ENCODE results near the gene CDRT4.

CDRT4 gene

DNA sequence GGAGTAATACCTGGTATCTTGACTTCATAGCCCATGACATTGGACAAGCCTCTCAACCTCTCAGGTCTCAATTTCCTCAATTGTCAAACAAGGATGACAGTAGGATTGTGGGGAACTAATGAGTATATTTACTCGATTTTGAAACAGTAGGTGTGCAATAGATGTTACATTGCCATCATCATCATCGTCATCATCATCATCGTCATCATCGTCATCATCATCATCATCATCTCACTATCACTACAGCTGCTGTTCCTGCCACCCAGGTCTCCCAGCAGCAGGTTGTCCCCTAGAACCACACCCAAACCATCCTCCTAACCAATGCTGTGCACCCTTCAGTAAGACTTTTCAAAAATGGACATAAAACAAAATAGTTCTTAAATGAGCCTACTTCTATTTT is 24.8 kb upstream of the CDRT4 start:
- H3K4me1 ChIP-seq (ENCODE audit: insufficient read depth, low read length), result no peaks in the 10 kb centered on the region
- H3K27ac ChIP-seq (ENCODE audit: low read depth, low read length), result no peak overlapping the region
- no peak overlapping the region for H3K4me3 ChIP-seq (ENCODE audit: low read depth in 1 of 2, low read length in 2 of 2)
- H3K9me3 ChIP-seq (ENCODE audit: low read length), result no peaks in the 10 kb centered on the region
- H3K9ac ChIP-seq (ENCODE audit: low read length), result no peak overlapping the region
- no peaks in the 10 kb centered on the region for H3K27me3 ChIP-seq (ENCODE audit: control insufficient read depth in 1 of 2, insufficient read depth in 2 of 2, low read length in 2 of 2)
- H3K36me3 ChIP-seq (ENCODE audit: insufficient read depth, low read length), result no peaks in the 10 kb centered on the region

DNA sequence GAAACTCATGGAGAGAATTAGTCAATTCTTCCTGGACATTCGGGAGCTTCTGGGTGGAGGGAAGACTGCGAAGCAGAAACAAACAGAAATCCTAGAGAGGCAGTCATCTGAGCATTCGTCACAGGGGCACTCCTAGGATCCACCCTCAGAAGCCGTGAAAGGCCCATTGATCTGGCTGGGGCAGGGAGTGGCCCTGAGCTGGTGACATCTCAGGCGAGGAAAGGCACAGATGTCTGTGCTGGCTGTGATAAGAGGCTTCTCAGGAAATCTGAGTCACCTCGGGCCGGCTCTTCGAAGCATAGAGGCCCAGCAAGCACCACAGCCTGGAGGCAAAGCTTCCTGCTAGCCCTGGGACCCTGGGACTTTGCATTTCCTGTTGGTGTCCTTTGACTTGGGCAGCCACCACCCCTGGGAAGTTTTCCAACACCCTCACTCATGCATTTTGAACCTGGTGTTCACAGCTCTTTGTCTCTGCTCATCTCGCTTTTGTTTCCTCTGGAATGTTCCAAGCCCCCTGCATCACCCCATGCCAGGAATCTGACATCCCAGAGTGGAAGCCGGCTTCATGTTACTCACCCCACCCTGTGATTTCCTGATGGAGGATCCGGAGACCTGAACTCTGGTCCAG is 23.3 kb upstream of the CDRT4 start:
- no peaks in the 10 kb centered on the region for H3K36me3 ChIP-seq (ENCODE audit: insufficient read depth, low read length)
- no peak overlapping the region for H3K9ac ChIP-seq (ENCODE audit: low read length)
- no peak overlapping the region for H3K4me3 ChIP-seq (ENCODE audit: low read depth in 1 of 2, low read length in 2 of 2)
- H3K27ac ChIP-seq (ENCODE audit: low read depth, low read length), result no peak overlapping the region
- H3K4me1 ChIP-seq (ENCODE audit: insufficient read depth, low read length), result no peaks in the 10 kb centered on the region
- H3K9me3 ChIP-seq (ENCODE audit: low read length), result no peaks in the 10 kb centered on the region
- H3K27me3 ChIP-seq (ENCODE audit: control insufficient read depth in 1 of 2, insufficient read depth in 2 of 2, low read length in 2 of 2), result no peaks in the 10 kb centered on the region

GRCh38 chr17:15488557-15488956 is 21.1 kb upstream of the CDRT4 start:
- Histone ChIP-seq H3K9me3 (ENCODE audit: low read length) (no peaks in the 10 kb centered on the region), H3K27ac (ENCODE audit: low read depth, low read length) (no peak overlapping the region), H3K9ac (ENCODE audit: low read length) (no peak overlapping the region), H3K4me3 (ENCODE audit: low read depth in 1 of 2, low read length in 2 of 2) (no peak overlapping the region), H3K4me1 (ENCODE audit: insufficient read depth, low read length) (no peaks in the 10 kb centered on the region), H3K36me3 (ENCODE audit: insufficient read depth, low read length) (no peaks in the 10 kb centered on the region), H3K27me3 (ENCODE audit: control insufficient read depth in 1 of 2, insufficient read depth in 2 of 2, low read length in 2 of 2) (no peaks in the 10 kb centered on the region)

GRCh38 chr17:15485045-15485444 is 17.6 kb upstream of the CDRT4 start:
- Histone ChIP-seq H3K4me1 (ENCODE audit: insufficient read depth, low read length) (peaks cover 3% of the 10 kb centered on the region), H3K27ac (ENCODE audit: low read depth, low read length) (no peak overlapping the region), H3K36me3 (ENCODE audit: insufficient read depth, low read length) (no peaks in the 10 kb centered on the region), H3K27me3 (ENCODE audit: control insufficient read depth in 1 of 2, insufficient read depth in 2 of 2, low read length in 2 of 2) (no peaks in the 10 kb centered on the region), H3K4me3 (ENCODE audit: low read depth in 1 of 2, low read length in 2 of 2) (no peak overlapping the region), H3K9ac (ENCODE audit: low read length) (no peak overlapping the region), H3K9me3 (ENCODE audit: low read length) (no peaks in the 10 kb centered on the region)

DNA sequence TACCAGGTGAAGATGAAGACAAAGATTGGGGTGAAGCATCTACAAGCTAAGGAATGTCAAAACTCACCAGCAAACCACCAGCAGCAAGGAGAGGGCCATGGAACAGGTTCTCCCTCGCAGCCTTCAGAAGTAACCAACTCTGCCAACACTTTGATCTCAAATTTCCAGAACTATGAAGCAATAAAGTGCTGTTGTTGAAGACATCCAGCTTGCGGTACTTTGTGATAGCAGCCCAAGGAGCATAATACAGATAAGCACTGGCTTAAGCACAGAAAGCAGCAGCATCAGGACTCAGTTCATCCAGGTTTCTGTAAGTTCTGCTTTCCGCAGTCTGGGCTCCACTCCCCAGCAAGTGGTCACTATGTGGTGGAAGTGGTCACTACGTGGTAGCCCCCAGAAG is 16.0 kb upstream of the CDRT4 start:
- Histone ChIP-seq H3K36me3 (ENCODE audit: insufficient read depth, low read length) (no peaks in the 10 kb centered on the region), H3K4me3 (ENCODE audit: low read depth in 1 of 2, low read length in 2 of 2) (no peak overlapping the region), H3K9ac (ENCODE audit: low read length) (no peak overlapping the region), H3K27ac (ENCODE audit: low read depth, low read length) (no peak overlapping the region), H3K9me3 (ENCODE audit: low read length) (no peaks in the 10 kb centered on the region), H3K27me3 (ENCODE audit: control insufficient read depth in 1 of 2, insufficient read depth in 2 of 2, low read length in 2 of 2) (no peaks in the 10 kb centered on the region), H3K4me1 (ENCODE audit: insufficient read depth, low read length) (peaks cover 9% of the 10 kb centered on the region)

DNA sequence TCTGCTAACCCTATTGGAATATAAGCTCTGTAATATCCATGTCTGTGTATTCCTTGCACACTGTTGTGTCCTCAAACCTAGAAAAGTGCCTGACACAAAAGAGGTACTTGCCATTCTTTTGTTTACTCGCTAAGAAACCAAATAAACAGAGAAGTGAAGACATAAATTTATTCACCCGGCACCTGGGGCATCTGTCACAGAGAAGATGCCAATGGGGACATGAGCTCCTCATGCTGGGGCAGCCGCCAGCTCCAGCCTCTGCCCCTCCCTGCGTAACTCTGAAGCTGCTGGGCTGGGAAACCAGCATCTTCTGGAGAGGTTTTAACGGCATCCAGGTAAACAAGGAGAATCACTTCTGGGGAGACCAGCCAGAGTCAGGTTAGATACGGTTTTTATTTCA is 15.1 kb upstream of the CDRT4 start:
- Histone ChIP-seq H3K4me1 (ENCODE audit: insufficient read depth, low read length) (peaks cover 9% of the 10 kb centered on the region), H3K27me3 (ENCODE audit: control insufficient read depth in 1 of 2, insufficient read depth in 2 of 2, low read length in 2 of 2) (no peaks in the 10 kb centered on the region), H3K4me3 (ENCODE audit: low read depth in 1 of 2, low read length in 2 of 2) (no peak overlapping the region), H3K9me3 (ENCODE audit: low read length) (no peaks in the 10 kb centered on the region), H3K9ac (ENCODE audit: low read length) (no peak overlapping the region), H3K36me3 (ENCODE audit: insufficient read depth, low read length) (no peaks in the 10 kb centered on the region), H3K27ac (ENCODE audit: low read depth, low read length) (no peak overlapping the region)

GRCh38 chr17:15481481-15481880 is 14.1 kb upstream of the CDRT4 start:
- peaks cover 9% of the 10 kb centered on the region for H3K4me1 ChIP-seq (ENCODE audit: insufficient read depth, low read length)
- no peaks in the 10 kb centered on the region for H3K36me3 ChIP-seq (ENCODE audit: insufficient read depth, low read length)
- H3K27me3 ChIP-seq (ENCODE audit: control insufficient read depth in 1 of 2, insufficient read depth in 2 of 2, low read length in 2 of 2), result no peaks in the 10 kb centered on the region
- H3K27ac ChIP-seq (ENCODE audit: low read depth, low read length), result no peak overlapping the region
- H3K4me3 ChIP-seq (ENCODE audit: low read depth in 1 of 2, low read length in 2 of 2), result no peak overlapping the region
- no peaks in the 10 kb centered on the region for H3K9me3 ChIP-seq (ENCODE audit: low read length)
- H3K9ac ChIP-seq (ENCODE audit: low read length), result no peak overlapping the region

DNA sequence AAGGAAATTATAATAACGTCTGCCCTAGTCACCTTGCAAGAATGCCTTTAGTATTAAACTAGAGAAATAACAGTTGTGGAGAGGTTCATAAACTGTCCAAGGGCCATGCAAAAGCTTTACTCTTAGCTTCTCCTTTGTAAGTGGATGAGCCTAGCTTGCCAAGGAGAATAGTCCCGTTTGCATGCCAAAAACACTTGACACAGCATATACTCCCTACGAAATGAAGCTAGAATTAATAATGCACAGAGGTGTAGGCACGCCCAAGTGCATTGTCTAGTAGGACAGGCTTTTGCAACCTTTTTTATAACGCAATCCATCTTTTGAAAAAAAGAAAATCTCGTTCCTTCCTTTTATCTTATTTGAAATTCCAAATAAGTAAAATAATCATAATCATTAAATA is 12.8 kb upstream of the CDRT4 start:
- Histone ChIP-seq H3K27ac (ENCODE audit: low read depth, low read length) (no peak overlapping the region), H3K4me1 (ENCODE audit: insufficient read depth, low read length) (peaks cover 9% of the 10 kb centered on the region), H3K9ac (ENCODE audit: low read length) (no peak overlapping the region), H3K27me3 (ENCODE audit: control insufficient read depth in 1 of 2, insufficient read depth in 2 of 2, low read length in 2 of 2) (no peaks in the 10 kb centered on the region), H3K9me3 (ENCODE audit: low read length) (no peaks in the 10 kb centered on the region), H3K4me3 (ENCODE audit: low read depth in 1 of 2, low read length in 2 of 2) (no peak overlapping the region), H3K36me3 (ENCODE audit: insufficient read depth, low read length) (no peaks in the 10 kb centered on the region)

DNA sequence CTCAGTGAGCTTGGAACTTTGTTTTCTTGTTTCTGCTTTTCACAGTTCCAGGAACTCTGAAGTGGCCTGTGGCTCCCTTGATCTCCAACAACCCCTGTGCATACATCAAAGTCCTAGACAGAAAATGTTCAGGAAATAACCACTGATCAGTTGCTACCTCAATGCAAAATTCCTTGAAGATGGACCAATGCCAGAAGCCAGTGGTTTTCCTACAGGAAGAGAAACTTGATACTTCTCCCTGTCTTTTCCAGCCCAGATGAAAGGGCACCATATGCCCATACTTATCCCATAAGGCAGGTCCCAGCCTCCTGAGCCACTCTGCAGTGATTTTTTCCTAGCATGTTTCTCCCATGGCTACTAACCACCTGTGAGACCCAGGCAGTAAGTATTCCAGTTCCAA is 12.3 kb upstream of the CDRT4 start:
- Histone ChIP-seq H3K36me3 (ENCODE audit: insufficient read depth, low read length) (no peaks in the 10 kb centered on the region), H3K4me3 (ENCODE audit: low read depth in 1 of 2, low read length in 2 of 2) (no peak overlapping the region), H3K27ac (ENCODE audit: low read depth, low read length) (no peak overlapping the region), H3K9ac (ENCODE audit: low read length) (no peak overlapping the region), H3K27me3 (ENCODE audit: control insufficient read depth in 1 of 2, insufficient read depth in 2 of 2, low read length in 2 of 2) (no peaks in the 10 kb centered on the region), H3K4me1 (ENCODE audit: insufficient read depth, low read length) (peaks cover 9% of the 10 kb centered on the region), H3K9me3 (ENCODE audit: low read length) (no peaks in the 10 kb centered on the region)

GRCh38 chr17:15478845-15479244 is 11.4 kb upstream of the CDRT4 start:
- no peaks in the 10 kb centered on the region for H3K27me3 ChIP-seq (ENCODE audit: control insufficient read depth in 1 of 2, insufficient read depth in 2 of 2, low read length in 2 of 2)
- H3K36me3 ChIP-seq (ENCODE audit: insufficient read depth, low read length), result no peaks in the 10 kb centered on the region
- H3K9ac ChIP-seq (ENCODE audit: low read length), result no peak overlapping the region
- H3K4me1 ChIP-seq (ENCODE audit: insufficient read depth, low read length), result peaks cover 9% of the 10 kb centered on the region
- no peak overlapping the region for H3K27ac ChIP-seq (ENCODE audit: low read depth, low read length)
- no peak overlapping the region for H3K4me3 ChIP-seq (ENCODE audit: low read depth in 1 of 2, low read length in 2 of 2)
- no peaks in the 10 kb centered on the region for H3K9me3 ChIP-seq (ENCODE audit: low read length)

DNA sequence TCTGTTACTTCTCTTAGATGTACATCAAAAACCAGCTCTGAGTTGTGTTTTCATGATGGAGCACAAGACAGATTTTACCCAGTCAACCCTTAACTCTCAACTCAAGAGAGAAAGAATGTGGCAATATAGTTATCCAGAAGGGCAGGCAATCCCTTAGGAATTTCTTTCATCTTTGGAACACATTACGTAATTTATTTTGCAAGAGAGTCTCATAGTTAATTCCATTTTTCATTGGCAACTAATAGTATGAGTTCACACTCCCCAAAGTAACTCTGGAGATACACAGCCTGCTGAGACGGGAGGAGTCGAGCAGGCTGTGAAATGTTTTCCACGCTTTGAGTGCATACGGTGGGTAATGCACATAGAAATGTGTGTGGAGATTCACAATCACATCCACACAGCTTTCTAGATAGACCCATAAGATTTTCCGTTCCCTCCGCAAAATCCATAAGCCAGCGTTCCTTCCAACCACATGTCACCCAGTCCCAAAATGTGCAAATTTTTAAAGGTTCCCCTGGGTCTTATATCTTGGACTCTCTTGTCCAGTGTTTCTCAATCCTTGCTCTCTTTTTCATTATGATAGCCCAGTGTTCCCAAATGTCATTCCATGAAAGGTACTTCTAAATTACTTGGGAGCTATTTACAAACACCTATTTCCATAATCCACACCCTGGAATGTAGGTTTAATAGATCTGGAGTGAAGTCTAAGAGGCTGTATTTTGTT is 8.4 kb upstream of the CDRT4 start:
- Histone ChIP-seq H3K27ac (ENCODE audit: low read depth, low read length) (no peak overlapping the region), H3K36me3 (ENCODE audit: insufficient read depth, low read length) (no peaks in the 10 kb centered on the region), H3K9me3 (ENCODE audit: low read length) (no peaks in the 10 kb centered on the region)

DNA sequence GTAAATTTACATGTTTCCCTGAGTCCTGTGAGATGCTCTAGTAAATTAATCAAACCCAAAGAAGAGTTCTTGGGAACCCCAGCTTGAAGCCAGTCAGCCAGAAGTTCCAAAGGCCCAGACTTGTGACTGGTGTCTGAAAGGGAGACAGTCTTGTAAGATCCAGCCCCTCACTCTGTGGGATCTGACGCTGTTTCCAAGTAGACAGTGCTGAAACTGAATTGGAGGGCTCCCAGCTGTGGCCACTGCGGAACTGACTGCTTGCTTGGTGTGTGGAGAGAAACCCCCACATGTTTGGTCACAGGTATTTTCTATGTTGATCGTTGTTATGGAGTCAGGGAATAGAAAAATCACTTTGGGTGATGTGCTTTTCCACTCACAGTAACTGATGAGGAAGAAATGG is 5.5 kb upstream of the CDRT4 start:
- Histone ChIP-seq H3K27ac (ENCODE audit: low read depth, low read length) (no peak overlapping the region), H3K4me3 (ENCODE audit: low read depth in 1 of 2, low read length in 2 of 2) (no peak overlapping the region), H3K9me3 (ENCODE audit: low read length) (no peaks in the 10 kb centered on the region), H3K4me1 (ENCODE audit: insufficient read depth, low read length) (peaks cover 8% of the 10 kb centered on the region), H3K27me3 (ENCODE audit: control insufficient read depth in 1 of 2, insufficient read depth in 2 of 2, low read length in 2 of 2) (no peaks in the 10 kb centered on the region), H3K36me3 (ENCODE audit: insufficient read depth, low read length) (no peaks in the 10 kb centered on the region), H3K9ac (ENCODE audit: low read length) (no peak overlapping the region)

More for the DNA sequence above, 8.4 kb upstream of the CDRT4 start:
- H3K27me3 ChIP-seq (ENCODE audit: control insufficient read depth in 1 of 2, insufficient read depth in 2 of 2, low read length in 2 of 2), result no peaks in the 10 kb centered on the region
- no peak overlapping the region for H3K9ac ChIP-seq (ENCODE audit: low read length)
- no peak overlapping the region for H3K4me3 ChIP-seq (ENCODE audit: low read depth in 1 of 2, low read length in 2 of 2)
- peaks cover 9% of the 10 kb centered on the region for H3K4me1 ChIP-seq (ENCODE audit: insufficient read depth, low read length)

All from muscle layer of colon (tissue), 2 donors.